SK-N-MC (cell line): ENCODE measurements around the gene SMYD3.

Experiments
- EZH2 ChIP-seq: fragments of 200-600 bp; sonication (generic); IDR thresholded peaks from one replicate; pipeline ENCODE4 v1.6.1; 2017; ENCODE audit warnings: antibody characterized with exemption
- FOXP2 ChIP-seq: optimal IDR thresholded peaks from 2 replicates; pipeline ENCODE3; 2011; ENCODE audit warnings: mild to moderate bottlenecking, moderate library complexity; ENCODE audit not compliant: insufficient read depth; ENCODE audit errors: extremely low read length, control extremely low read depth
- POLR2AphosphoS5 ChIP-seq: IDR thresholded peaks from 2 replicates; pipeline ENCODE4 v1.6.1; 2012; ENCODE audit warnings: mild to moderate bottlenecking, low read depth, low read length, borderline replicate concordance

DNA sequence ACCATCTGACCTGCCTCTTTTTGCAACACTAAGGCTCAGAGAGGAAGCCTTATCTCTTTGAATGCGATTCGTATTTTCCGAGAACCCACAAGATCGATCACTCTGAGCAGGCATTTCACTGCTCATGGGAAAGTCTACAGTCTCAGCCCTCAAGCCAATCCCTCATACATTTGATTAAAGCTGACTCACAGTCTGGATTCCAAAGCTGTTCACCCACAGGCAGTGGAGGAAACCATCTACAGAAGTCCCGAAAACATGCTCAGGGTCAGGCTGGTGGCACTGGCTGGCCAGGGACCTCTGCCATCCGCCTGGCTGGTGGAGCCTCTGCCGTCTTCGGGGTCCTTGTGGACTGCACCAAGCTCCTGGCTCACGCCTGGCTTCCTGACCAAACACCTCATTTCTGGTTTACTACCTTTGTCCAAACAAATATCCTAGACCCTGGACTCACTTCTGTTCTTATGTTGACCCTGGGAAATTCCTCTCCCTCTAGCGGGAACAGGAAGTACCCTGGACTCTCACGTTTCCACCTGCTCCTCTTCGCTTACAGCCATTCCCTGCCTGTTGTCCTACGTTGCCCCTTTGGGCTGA is 650.0 kb downstream of the SMYD3 start:
- TF ChIP-seq POLR2AphosphoS5 (no peak), EZH2 (no peak), FOXP2 (no peak)
